DND-41 (cell line): ENCODE results near the gene GNAT2.

Experiments used
- EZH2 ChIP-seq: IDR thresholded peaks from 3 replicates; pipeline ENCODE4 v1.6.1; 2012; ENCODE audit warnings: borderline replicate concordance, low read depth, mild to moderate bottlenecking, moderate library complexity, low read length, inconsistent platforms; ENCODE audit not compliant: severe bottlenecking
- TF ChIP-seq, protein P1 (sequence below): IDR thresholded peaks from 2 replicates; pipeline ENCODE4 v1.5.1; 2012; ENCODE audit warnings: borderline replicate concordance, low read length, moderate library complexity, mild to moderate bottlenecking; ENCODE audit not compliant: poor library complexity, severe bottlenecking; ENCODE audit errors: extremely low read depth

DNA sequence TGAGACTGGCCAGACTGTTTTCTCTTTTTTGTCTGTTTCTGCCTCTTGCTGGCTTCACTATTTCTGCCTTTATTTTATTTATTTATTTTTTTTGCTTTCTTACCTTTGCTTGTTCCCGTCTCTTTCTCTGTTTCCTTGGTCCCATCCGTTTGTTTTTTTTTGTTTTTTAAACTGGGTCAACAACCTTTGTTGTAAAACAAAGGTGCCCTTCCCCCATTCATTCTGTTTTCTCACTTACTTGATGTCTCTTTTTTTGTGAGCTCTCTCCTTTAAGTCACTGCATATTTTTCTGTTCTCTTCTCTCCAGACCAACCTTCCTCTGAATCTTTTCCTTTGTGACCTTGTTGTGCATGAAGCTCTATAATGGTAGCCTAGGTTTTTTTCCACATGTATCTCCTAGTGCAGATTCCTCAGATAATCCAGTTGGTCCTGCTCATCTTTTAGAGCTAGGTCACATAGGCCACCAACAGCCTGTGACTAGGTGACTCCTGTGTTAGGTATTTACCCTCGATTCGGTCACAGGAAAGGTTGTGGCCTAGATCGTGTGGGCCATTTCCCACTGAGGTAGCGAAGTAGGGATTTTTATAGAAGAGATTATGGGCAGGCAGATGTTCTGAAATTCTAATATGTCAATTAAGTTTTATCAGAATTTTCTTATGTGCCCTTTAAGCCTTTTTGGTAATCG is 55.1 kb downstream of the GNAT2 start:
- TF ChIP-seq, protein P1, sequence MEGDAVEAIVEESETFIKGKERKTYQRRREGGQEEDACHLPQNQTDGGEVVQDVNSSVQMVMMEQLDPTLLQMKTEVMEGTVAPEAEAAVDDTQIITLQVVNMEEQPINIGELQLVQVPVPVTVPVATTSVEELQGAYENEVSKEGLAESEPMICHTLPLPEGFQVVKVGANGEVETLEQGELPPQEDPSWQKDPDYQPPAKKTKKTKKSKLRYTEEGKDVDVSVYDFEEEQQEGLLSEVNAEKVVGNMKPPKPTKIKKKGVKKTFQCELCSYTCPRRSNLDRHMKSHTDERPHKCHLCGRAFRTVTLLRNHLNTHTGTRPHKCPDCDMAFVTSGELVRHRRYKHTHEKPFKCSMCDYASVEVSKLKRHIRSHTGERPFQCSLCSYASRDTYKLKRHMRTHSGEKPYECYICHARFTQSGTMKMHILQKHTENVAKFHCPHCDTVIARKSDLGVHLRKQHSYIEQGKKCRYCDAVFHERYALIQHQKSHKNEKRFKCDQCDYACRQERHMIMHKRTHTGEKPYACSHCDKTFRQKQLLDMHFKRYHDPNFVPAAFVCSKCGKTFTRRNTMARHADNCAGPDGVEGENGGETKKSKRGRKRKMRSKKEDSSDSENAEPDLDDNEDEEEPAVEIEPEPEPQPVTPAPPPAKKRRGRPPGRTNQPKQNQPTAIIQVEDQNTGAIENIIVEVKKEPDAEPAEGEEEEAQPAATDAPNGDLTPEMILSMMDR: no peak
- TF ChIP-seq EZH2: no peak
